WTC11 (cell line): ENCODE results near the gene GIMAP7. TPM values are rescaled to one million over a fixed set of nuclear protein-coding genes. Genes with fewer than 3 reads are reported as not detected.

ENCODE experiments used
- total RNA-seq: library from RNA; stranded (reverse); gene quantifications from 3 replicates; pipeline ENCODE4 v1.2.3, GENCODE V29; 2021

Gene GIMAP7
- total RNA-seq, 1 experiment from 2014 or later = 0.37 TPM

Other genes with a start within 250 kb of the GIMAP7 start
- 27.7 to 33.3 TPM (median 32.7 TPM) in 3 replicates for gene LRRC61, start 191.5 kb upstream of the GIMAP7 start, total RNA-seq
- gene ACTR3C, start 191.3 kb upstream of the GIMAP7 start, total RNA-seq = 0.96 to 1.5 TPM (median 1.4 TPM) in 3 replicates
- 193 to 230 TPM (median 197 TPM) in 3 replicates for gene RARRES2, start 173.2 kb upstream of the GIMAP7 start, total RNA-seq
- 105 to 130 TPM (median 112 TPM) in 3 replicates for gene REPIN1, start 146.1 kb upstream of the GIMAP7 start, total RNA-seq
- gene ZNF775, start 135.5 kb upstream of the GIMAP7 start, total RNA-seq = 24.1 to 26.6 TPM (median 25.4 TPM) in 3 replicates
- 0.09 to 0.18 TPM (median 0.09 TPM) in 3 replicates for gene GIMAP8, start 64.2 kb upstream of the GIMAP7 start, total RNA-seq
- gene GIMAP4, start 52.5 kb downstream of the GIMAP7 start, total RNA-seq = 0.28 to 0.39 TPM (median 0.30 TPM) in 3 replicates
- gene GIMAP6, start 117.5 kb downstream of the GIMAP7 start, total RNA-seq = 0.13 to 0.18 TPM (median 0.14 TPM) in 3 replicates
- gene GIMAP2, start 170.8 kb downstream of the GIMAP7 start, total RNA-seq = 0.15 to 0.37 TPM (median 0.18 TPM) in 3 replicates
- gene GIMAP1, start 201.7 kb downstream of the GIMAP7 start, total RNA-seq = 0.05 to 0.09 TPM in 2 of 3 replicates, not detected in the other
- gene GIMAP5, start 222.5 kb downstream of the GIMAP7 start, total RNA-seq = 0.24 to 0.46 TPM (median 0.39 TPM) in 3 replicates